ENCODE data around the gene CA14. TPM values are rescaled to one million over a fixed set of nuclear protein-coding genes. Genes with fewer than 3 reads are reported as not detected.

Gene CA14
- total RNA-seq, 1 experiment from 2014 or later: not detected

- H3K27me3 ChIP-seq (ENCODE audit: control insufficient read depth, insufficient read depth, low read length): no peaks in the 10 kb centered on the region
- POLR2A ChIA-PET: no interaction called here
- H3K4me1 ChIP-seq (ENCODE audit: control insufficient read depth, insufficient read depth, low read length): peaks cover 5% of the 10 kb centered on the region
- DNase-seq (ENCODE audit: low read depth, low spot score) (no peak), ATAC-seq (no peak)
- H3K36me3 ChIP-seq (ENCODE audit: control insufficient read depth, insufficient read depth, low read length): peaks cover 15% of the 10 kb centered on the region
- intact Hi-C loops (cut with micrococcal nuclease; ENCODE audit: unreplicated experiment): no loop called here
- TF ChIP-seq CTCF (IDR thresholded peaks at IDR 0.05) (no peak), TCF7L2 (IDR thresholded peaks at IDR 0.05; ENCODE audit: low read depth, low read length) (no peak), REST (IDR thresholded peaks at IDR 0.05; ENCODE audit: insufficient read depth in 1 of 2, low read depth in 2 of 2, low read length in 1 of 2) (no peak), SIN3A (IDR thresholded peaks at IDR 0.05; ENCODE audit: borderline replicate concordance, insufficient read depth, low read depth, low read length) (no peak), POLR2AphosphoS5 (IDR thresholded peaks at IDR 0.05; ENCODE audit: low read depth, low read length) (no peak)
- CTCF ChIA-PET: no interaction called here
- peak overlapping the region; percentile 95 to 100 for H3K4me3 ChIP-seq (ENCODE audit: low read depth in 2 of 2, low read length in 2 of 2)
- BruUV-seq (replicated peaks): no TSS peak
- H3K9me3 ChIP-seq (ENCODE audit: control insufficient read depth, insufficient read depth, low read depth, low read length): no peaks in the 10 kb centered on the region
- peak overlapping the region; percentile 96 for H3K27ac ChIP-seq (ENCODE audit: low read length)
- in situ Hi-C loops (cut with HindIII; ENCODE audit: low pct_unique_long_range_greater_than_20kb, low sequenced_read_pairs): no loop called here
These were observed 10.3 kb downstream of the CA14 start for GRCh38 chr1:150267896-150268295.

- Histone ChIP-seq H3K27ac (ENCODE audit: low read length) (peak overlapping the region; percentile 96), H3K4me1 (ENCODE audit: control insufficient read depth, insufficient read depth, low read length) (peaks cover 5% of the 10 kb centered on the region), H3K36me3 (ENCODE audit: control insufficient read depth, insufficient read depth, low read length) (peaks cover 15% of the 10 kb centered on the region), H3K27me3 (ENCODE audit: control insufficient read depth, insufficient read depth, low read length) (no peaks in the 10 kb centered on the region), H3K9me3 (ENCODE audit: control insufficient read depth, insufficient read depth, low read depth, low read length) (no peaks in the 10 kb centered on the region), H3K4me3 (ENCODE audit: low read depth in 2 of 2, low read length in 2 of 2) (peak overlapping the region; percentile 95 to 100)
- no TSS peak for BruUV-seq (replicated peaks)
- POLR2A ChIA-PET: interaction anchor here (0.6 kb wide), 1 partner anchor 12 kb away, joined by 3 read pairs; no protein-coding TSS in a partner anchor
- CTCF ChIA-PET: interaction anchor here (1.4 kb wide), 1 partner anchor 11 kb away, joined by 4 read pairs; the partner anchor contains the start of gene CA14
- no peak for TF ChIP-seq REST (IDR thresholded peaks at IDR 0.05; ENCODE audit: insufficient read depth in 1 of 2, low read depth in 2 of 2, low read length in 1 of 2)
- TF ChIP-seq TCF7L2 (IDR thresholded peaks at IDR 0.05; ENCODE audit: low read depth, low read length): no peak
- ATAC-seq: peak; percentile 22
- DNase-seq (ENCODE audit: low read depth, low spot score): no peak
- intact Hi-C loops (cut with micrococcal nuclease; ENCODE audit: unreplicated experiment) (no loop called here), in situ Hi-C loops (cut with HindIII; ENCODE audit: low pct_unique_long_range_greater_than_20kb, low sequenced_read_pairs) (no loop called here)
These were observed 10.7 kb downstream of the CA14 start for GRCh38 chr1:150268340-150268704.

Data from Panc1 (cell line).